ENCODE measurements around the gene ABHD12.
"Not testable (repeated sequence)": the region's sequence is repeated elsewhere in the genome, so short reads cannot be mapped to it uniquely, and the experiment has no call there.

ABHD12 gene

GRCh38 chr20:25275813-25276532 is 114.7 kb downstream of the ABHD12 start:
- Mint-ChIP-seq H3K27ac (no peak overlapping the region), H3K4me3 (no peak overlapping the region), H3K36me3 (ENCODE audit: low read depth) (peaks cover 2% of the 10 kb centered on the region), H3K4me1 (ENCODE audit: low read depth) (no peaks in the 10 kb centered on the region), H3K27me3 (ENCODE audit: low read depth) (no peaks in the 10 kb centered on the region), H3K9me3 (no peaks in the 10 kb centered on the region)
- no peak for DNase-seq (ENCODE audit: low spot score)

GRCh38 chr20:25274891-25275812 is 115.5 kb downstream of the ABHD12 start:
- H3K9me3 Mint-ChIP-seq, result no peaks in the 10 kb centered on the region
- no peaks in the 10 kb centered on the region for H3K27me3 Mint-ChIP-seq (ENCODE audit: low read depth)
- H3K4me3 Mint-ChIP-seq, result no peak overlapping the region
- peaks cover 2% of the 10 kb centered on the region for H3K36me3 Mint-ChIP-seq (ENCODE audit: low read depth)
- H3K4me1 Mint-ChIP-seq (ENCODE audit: low read depth), result no peaks in the 10 kb centered on the region
- H3K27ac Mint-ChIP-seq, result no peak overlapping the region
- DNase-seq (ENCODE audit: low spot score), result no peak

GRCh38 chr20:25274481-25274880 is 116.2 kb downstream of the ABHD12 start:
- Mint-ChIP-seq H3K36me3 (ENCODE audit: low read depth) (peaks cover 2% of the 10 kb centered on the region), H3K27me3 (ENCODE audit: low read depth) (no peaks in the 10 kb centered on the region), H3K4me3 (no peak overlapping the region), H3K4me1 (ENCODE audit: low read depth) (no peaks in the 10 kb centered on the region), H3K9me3 (no peaks in the 10 kb centered on the region), H3K27ac (no peak overlapping the region)
- DNase-seq (ENCODE audit: low spot score), result no peak

- Mint-ChIP-seq H3K27ac (no peak overlapping the region), H3K4me1 (ENCODE audit: low read depth) (no peaks in the 10 kb centered on the region), H3K36me3 (ENCODE audit: low read depth) (peaks cover 2% of the 10 kb centered on the region), H3K9me3 (no peaks in the 10 kb centered on the region), H3K4me3 (no peak overlapping the region), H3K27me3 (ENCODE audit: low read depth) (no peaks in the 10 kb centered on the region)
- no peak for DNase-seq (ENCODE audit: low spot score)
Observed at GRCh38 chr20:25273541-25274358, 116.9 kb downstream of the ABHD12 start.

- no peaks in the 10 kb centered on the region for H3K4me1 Mint-ChIP-seq (ENCODE audit: low read depth)
- H3K27ac Mint-ChIP-seq, result no peak overlapping the region
- peaks cover 2% of the 10 kb centered on the region for H3K36me3 Mint-ChIP-seq (ENCODE audit: low read depth)
- no peak overlapping the region for H3K4me3 Mint-ChIP-seq
- H3K9me3 Mint-ChIP-seq, result no peaks in the 10 kb centered on the region
- no peaks in the 10 kb centered on the region for H3K27me3 Mint-ChIP-seq (ENCODE audit: low read depth)
- no peak for DNase-seq (ENCODE audit: low spot score)
Observed at GRCh38 chr20:25273046-25273445, 117.6 kb downstream of the ABHD12 start.

GRCh38 chr20:25272223-25273000 is 118.2 kb downstream of the ABHD12 start:
- Mint-ChIP-seq H3K4me3 (no peak overlapping the region), H3K4me1 (ENCODE audit: low read depth) (no peaks in the 10 kb centered on the region), H3K27ac (no peak overlapping the region), H3K36me3 (ENCODE audit: low read depth) (peaks cover 2% of the 10 kb centered on the region), H3K9me3 (no peaks in the 10 kb centered on the region), H3K27me3 (ENCODE audit: low read depth) (no peaks in the 10 kb centered on the region)
- DNase-seq (ENCODE audit: low spot score), result no peak

GRCh38 chr20:25271486-25272222 is 119.0 kb downstream of the ABHD12 start:
- Mint-ChIP-seq H3K27ac (no peak overlapping the region), H3K4me3 (no peak overlapping the region), H3K9me3 (no peaks in the 10 kb centered on the region), H3K27me3 (ENCODE audit: low read depth) (no peaks in the 10 kb centered on the region), H3K4me1 (ENCODE audit: low read depth) (no peaks in the 10 kb centered on the region), H3K36me3 (ENCODE audit: low read depth) (no peaks in the 10 kb centered on the region)
- no peak for DNase-seq (ENCODE audit: low spot score)

GRCh38 chr20:25270829-25271251 is 119.8 kb downstream of the ABHD12 start:
- H3K36me3 Mint-ChIP-seq (ENCODE audit: low read depth), result no peaks in the 10 kb centered on the region
- H3K4me1 Mint-ChIP-seq (ENCODE audit: low read depth), result no peaks in the 10 kb centered on the region
- no peak overlapping the region for H3K27ac Mint-ChIP-seq

GRCh38 chr20:25269833-25270170 is 120.8 kb downstream of the ABHD12 start:
- Mint-ChIP-seq H3K4me3 (no peak overlapping the region), H3K36me3 (ENCODE audit: low read depth) (no peaks in the 10 kb centered on the region), H3K9me3 (no peaks in the 10 kb centered on the region), H3K27me3 (ENCODE audit: low read depth) (no peaks in the 10 kb centered on the region), H3K4me1 (ENCODE audit: low read depth) (no peaks in the 10 kb centered on the region), H3K27ac (no peak overlapping the region)
- DNase-seq (ENCODE audit: low spot score), result no peak

More at GRCh38 chr20:25270829-25271251, 119.8 kb downstream of the ABHD12 start:
- no peak for DNase-seq (ENCODE audit: low spot score)
- H3K4me3 Mint-ChIP-seq, result no peak overlapping the region
- H3K9me3 Mint-ChIP-seq, result no peaks in the 10 kb centered on the region
- H3K27me3 Mint-ChIP-seq (ENCODE audit: low read depth), result no peaks in the 10 kb centered on the region

- Mint-ChIP-seq H3K27ac (no peak overlapping the region), H3K27me3 (ENCODE audit: low read depth) (no peaks in the 10 kb centered on the region)
Observed at GRCh38 chr20:25269057-25269832, 121.4 kb downstream of the ABHD12 start.

GRCh38 chr20:25260770-25261437 is 129.7 kb downstream of the ABHD12 start:
- H3K36me3 Mint-ChIP-seq (ENCODE audit: low read depth), result peaks cover 35% of the 10 kb centered on the region
- H3K9me3 Mint-ChIP-seq; H3K27me3 Mint-ChIP-seq (ENCODE audit: low read depth); DNase-seq (ENCODE audit: low spot score); H3K27ac Mint-ChIP-seq; H3K4me3 Mint-ChIP-seq; H3K4me1 Mint-ChIP-seq (ENCODE audit: low read depth): not testable (repeated sequence)

More at GRCh38 chr20:25269057-25269832, 121.4 kb downstream of the ABHD12 start:
- no peak for DNase-seq (ENCODE audit: low spot score)
- H3K9me3 Mint-ChIP-seq, result no peaks in the 10 kb centered on the region
- H3K4me1 Mint-ChIP-seq (ENCODE audit: low read depth), result no peaks in the 10 kb centered on the region
- H3K4me3 Mint-ChIP-seq, result no peak overlapping the region
- H3K36me3 Mint-ChIP-seq (ENCODE audit: low read depth), result no peaks in the 10 kb centered on the region

GRCh38 chr20:25259788-25260254 is 130.8 kb downstream of the ABHD12 start:
- Mint-ChIP-seq H3K27me3 (ENCODE audit: low read depth) (no peaks in the 10 kb centered on the region), H3K36me3 (ENCODE audit: low read depth) (peaks cover 35% of the 10 kb centered on the region), H3K4me3 (no peak overlapping the region), H3K4me1 (ENCODE audit: low read depth) (peaks cover 9% of the 10 kb centered on the region), H3K27ac (no peak overlapping the region), H3K9me3 (no peaks in the 10 kb centered on the region)
- DNase-seq (ENCODE audit: low spot score), result no peak
